ENCODE results near the gene NEB. TPM values are rescaled to one million over a fixed set of nuclear protein-coding genes. Genes with fewer than 3 reads are reported as not detected.
"Not testable (repeated sequence)": the region's sequence is repeated elsewhere in the genome, so short reads cannot be mapped to it uniquely, and the experiment has no call there.

NEB gene
- total and polyA plus RNA-seq, 3 donors from 2014 or later: 5.5 to 18.6 (median 5.7) TPM

DNA sequence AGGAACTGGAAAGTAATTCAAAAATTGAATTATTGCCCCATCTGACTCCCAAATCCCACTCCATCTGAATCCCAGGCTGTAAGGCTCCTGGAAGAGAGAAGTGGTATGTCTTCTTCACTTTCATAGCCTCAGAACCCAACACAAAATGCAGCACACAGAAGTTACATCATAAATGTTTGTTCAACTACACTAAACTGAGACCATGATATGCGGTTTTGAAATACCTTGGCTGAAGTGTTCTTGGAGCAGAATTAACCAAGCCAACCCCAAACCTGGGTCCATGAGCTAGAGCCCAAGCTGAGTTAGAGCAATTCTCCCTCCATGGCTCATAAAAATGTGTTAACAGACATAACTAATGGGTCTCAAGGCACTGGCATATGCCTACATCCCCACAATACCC, 23.3 kb downstream of the NEB start:
- Histone ChIP-seq H3K27ac (no peak overlapping the region), H3K27me3 (no peaks in the 10 kb centered on the region), H3K9me3 (no peaks in the 10 kb centered on the region), H3K4me1 (no peaks in the 10 kb centered on the region), H3K4me3 (no peak overlapping the region), H3K36me3 (ENCODE audit: low read depth, missing control alignments) (no peaks in the 10 kb centered on the region)
- intact Hi-C loops (cut with DNase I; ENCODE audit: low total_unique reads): no loop called here
- WGBS, 2 donors: 91 to 100% methylated on average over 1 of the region's 1 CpG
- TF ChIP-seq, protein P1, sequence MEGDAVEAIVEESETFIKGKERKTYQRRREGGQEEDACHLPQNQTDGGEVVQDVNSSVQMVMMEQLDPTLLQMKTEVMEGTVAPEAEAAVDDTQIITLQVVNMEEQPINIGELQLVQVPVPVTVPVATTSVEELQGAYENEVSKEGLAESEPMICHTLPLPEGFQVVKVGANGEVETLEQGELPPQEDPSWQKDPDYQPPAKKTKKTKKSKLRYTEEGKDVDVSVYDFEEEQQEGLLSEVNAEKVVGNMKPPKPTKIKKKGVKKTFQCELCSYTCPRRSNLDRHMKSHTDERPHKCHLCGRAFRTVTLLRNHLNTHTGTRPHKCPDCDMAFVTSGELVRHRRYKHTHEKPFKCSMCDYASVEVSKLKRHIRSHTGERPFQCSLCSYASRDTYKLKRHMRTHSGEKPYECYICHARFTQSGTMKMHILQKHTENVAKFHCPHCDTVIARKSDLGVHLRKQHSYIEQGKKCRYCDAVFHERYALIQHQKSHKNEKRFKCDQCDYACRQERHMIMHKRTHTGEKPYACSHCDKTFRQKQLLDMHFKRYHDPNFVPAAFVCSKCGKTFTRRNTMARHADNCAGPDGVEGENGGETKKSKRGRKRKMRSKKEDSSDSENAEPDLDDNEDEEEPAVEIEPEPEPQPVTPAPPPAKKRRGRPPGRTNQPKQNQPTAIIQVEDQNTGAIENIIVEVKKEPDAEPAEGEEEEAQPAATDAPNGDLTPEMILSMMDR (IDR thresholded peaks at IDR 0.05): no peak
- DNase-seq: no peak

DNA sequence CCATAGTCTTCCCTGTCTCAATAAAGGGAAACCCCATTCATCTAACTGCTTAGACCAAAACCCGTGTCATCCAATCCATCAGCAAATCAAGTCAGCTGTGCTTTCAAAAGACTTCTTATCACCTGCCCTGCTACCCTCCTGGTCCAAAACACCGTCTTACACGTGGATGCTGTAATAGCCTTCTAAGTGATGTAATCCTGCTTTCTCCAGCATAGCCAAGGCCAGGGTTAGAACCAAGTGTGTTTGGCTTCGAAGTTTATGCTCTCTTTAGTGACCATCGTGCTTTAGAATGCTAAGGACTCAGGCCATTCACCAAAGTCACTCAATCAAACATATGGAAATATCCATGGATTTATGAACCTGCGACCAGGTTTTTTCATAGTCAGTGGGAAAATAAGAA, 25.5 kb downstream of the NEB start:
- no peaks in the 10 kb centered on the region for H3K4me1 ChIP-seq
- H3K27ac ChIP-seq: no peak overlapping the region
- H3K9me3 ChIP-seq: no peaks in the 10 kb centered on the region
- TF ChIP-seq POLR2A (IDR thresholded peaks at IDR 0.05): no peak
- TF ChIP-seq, protein P1 (IDR thresholded peaks at IDR 0.05): no peak
- H3K4me3 ChIP-seq: no peak overlapping the region
- intact Hi-C loops (cut with DNase I; ENCODE audit: low total_unique reads): no loop called here
- H3K27me3 ChIP-seq: no peaks in the 10 kb centered on the region
- WGBS, 2 donors: 89 to 93% methylated on average over 6 of the region's 6 CpGs
- H3K36me3 ChIP-seq (ENCODE audit: low read depth, missing control alignments): no peaks in the 10 kb centered on the region
- DNase-seq: no peak

DNA sequence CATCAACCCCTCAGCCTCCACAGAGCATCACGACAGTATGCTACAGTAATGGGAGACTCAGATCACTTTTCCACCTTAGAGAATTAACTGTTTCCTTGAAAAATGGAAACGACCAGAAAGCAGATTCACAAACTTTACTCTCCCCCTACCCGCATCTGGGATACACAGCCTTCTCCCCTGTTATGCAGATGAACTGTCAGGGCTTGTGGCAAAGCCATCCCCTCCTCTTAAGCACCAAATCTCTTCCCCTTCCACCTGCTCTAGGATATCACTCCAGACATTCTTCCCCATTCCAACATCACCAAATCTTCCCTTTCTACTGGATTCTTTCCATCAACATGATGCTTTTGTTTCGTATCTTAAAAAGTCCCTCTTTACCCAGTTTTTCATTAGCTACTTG, 26.4 kb downstream of the NEB start:
- H3K9me3 ChIP-seq: no peaks in the 10 kb centered on the region
- no peak overlapping the region for H3K4me3 ChIP-seq
- intact Hi-C loops (cut with DNase I; ENCODE audit: low total_unique reads): no loop called here
- WGBS, 2 donors: 58 to 63% methylated on average over 4 of the region's 4 CpGs
- no peak for DNase-seq
- no peak overlapping the region for H3K27ac ChIP-seq
- no peaks in the 10 kb centered on the region for H3K27me3 ChIP-seq
- no peaks in the 10 kb centered on the region for H3K36me3 ChIP-seq (ENCODE audit: low read depth, missing control alignments)
- TF ChIP-seq, protein P1 (IDR thresholded peaks at IDR 0.05): no peak
- TF ChIP-seq POLR2A (IDR thresholded peaks at IDR 0.05): no peak
- H3K4me1 ChIP-seq: no peaks in the 10 kb centered on the region

DNA sequence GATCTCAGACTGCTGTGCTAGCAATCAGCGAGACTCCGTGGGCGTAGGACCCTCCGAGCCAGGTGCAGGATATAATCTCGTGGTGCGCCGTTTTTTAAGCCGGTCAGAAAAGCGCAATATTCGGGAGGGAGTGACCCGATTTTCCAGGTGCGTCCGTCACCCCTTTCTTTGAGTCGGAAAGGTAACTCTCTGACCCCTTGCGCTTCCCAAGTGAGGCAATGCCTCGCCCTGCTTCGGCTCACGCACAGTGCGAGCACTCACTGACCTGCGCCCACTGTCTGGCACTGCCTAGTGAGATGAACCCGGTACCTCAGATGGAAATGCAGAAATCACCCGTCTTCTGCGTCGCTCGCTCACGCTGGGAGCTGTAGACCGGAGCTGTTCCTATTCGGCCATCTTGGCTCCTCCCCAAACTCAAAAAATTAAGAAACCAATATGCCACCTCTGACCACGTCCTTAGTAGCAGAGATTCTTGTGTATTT, 29.8 kb downstream of the NEB start:
- H3K36me3 ChIP-seq (ENCODE audit: low read depth, missing control alignments); intact Hi-C loops (cut with DNase I; ENCODE audit: low total_unique reads); H3K4me3 ChIP-seq; H3K27ac ChIP-seq; H3K27me3 ChIP-seq; DNase-seq; H3K4me1 ChIP-seq; H3K9me3 ChIP-seq: not testable (repeated sequence)
- WGBS, 2 donors: 66 to 91% methylated on average over 7 to 29 of the region's 29 CpGs

DNA sequence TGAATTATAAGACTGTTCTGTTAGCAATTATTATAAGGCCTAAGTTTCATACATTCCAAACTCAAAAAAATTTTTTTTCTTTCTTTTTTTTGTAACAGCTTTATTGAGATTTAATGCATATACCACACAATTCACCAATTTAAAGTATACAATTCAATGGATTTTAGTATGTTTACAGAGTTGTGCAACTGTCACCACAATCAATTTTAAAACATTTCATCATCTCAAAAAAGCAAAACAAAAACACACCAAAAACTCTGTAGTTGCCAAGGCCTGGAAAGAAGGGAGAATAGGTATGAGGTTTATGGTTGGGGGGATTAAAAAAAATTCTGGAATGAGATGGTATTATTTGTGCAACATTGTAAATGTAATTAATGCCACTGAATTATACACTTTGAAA, 36.1 kb downstream of the NEB start:
- DNase-seq; H3K36me3 ChIP-seq (ENCODE audit: low read depth, missing control alignments); H3K4me1 ChIP-seq; H3K9me3 ChIP-seq; H3K27me3 ChIP-seq; intact Hi-C loops (cut with DNase I; ENCODE audit: low total_unique reads); H3K27ac ChIP-seq; H3K4me3 ChIP-seq: not testable (repeated sequence)

DNA sequence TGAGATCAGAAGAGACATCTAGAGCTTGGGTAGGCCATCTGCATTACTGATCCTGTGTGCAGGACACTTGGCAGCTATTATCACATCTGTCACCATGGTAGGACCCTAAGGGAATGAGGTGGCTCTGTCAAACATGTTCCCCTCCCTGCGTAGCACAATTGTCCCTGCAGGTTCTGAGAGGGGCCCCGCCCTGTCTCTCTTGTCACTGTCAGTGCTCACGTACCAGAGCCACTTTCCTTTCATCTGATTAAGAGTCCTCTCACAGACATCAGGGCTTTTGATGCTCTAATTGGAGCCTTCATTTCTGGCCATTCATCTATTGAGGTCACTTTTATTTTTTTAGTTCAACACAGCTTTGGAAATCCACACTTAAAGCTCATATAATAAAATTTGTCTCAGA, 38.5 kb downstream of the NEB start:
- no peak for DNase-seq
- H3K9me3 ChIP-seq: no peaks in the 10 kb centered on the region
- intact Hi-C loops (cut with DNase I; ENCODE audit: low total_unique reads): no loop called here
- TF ChIP-seq, protein P1 (IDR thresholded peaks at IDR 0.05): no peak
- no peak for TF ChIP-seq POLR2A (IDR thresholded peaks at IDR 0.05)
- no peaks in the 10 kb centered on the region for H3K36me3 ChIP-seq (ENCODE audit: low read depth, missing control alignments)
- no peak overlapping the region for H3K27ac ChIP-seq
- H3K27me3 ChIP-seq: no peaks in the 10 kb centered on the region
- WGBS, 2 donors: 77 to 88% methylated on average over 3 of the region's 3 CpGs
- H3K4me3 ChIP-seq: no peak overlapping the region
- no peaks in the 10 kb centered on the region for H3K4me1 ChIP-seq
